Activated CD8-positive, alpha-beta memory T cell treated with anti-CD3 and anti-CD28 coated beads for 36 hours (primary cell): ENCODE results near the gene SLC7A7. TPM values are rescaled to one million over a fixed set of nuclear protein-coding genes. Genes with fewer than 3 reads are reported as not detected.
"Not testable (repeated sequence)": the region's sequence is repeated elsewhere in the genome, so short reads cannot be mapped to it uniquely, and the experiment has no call there.

Experiments
- CTCF ChIA-PET: fragments of 350-600 bp; sonication (Branson Sonifier 250); formaldehyde crosslinking; loops from one replicate; lab custom pipeline; 2021; ENCODE audit warnings: antibody characterized with exemption; lab: Charles Lee
- POLR2A ChIA-PET: fragments of 350-600 bp; sonication (Branson Sonifier 250); formaldehyde crosslinking; loops from one replicate; lab custom pipeline; 2021; ENCODE audit warnings: antibody characterized with exemption; lab: Charles Lee
- total RNA-seq, 2 experiments: library from RNA; stranded (reverse); gene quantifications; one replicate each; pipeline ENCODE4 v1.2.3, GENCODE V29; 2021

Gene SLC7A7
- total RNA-seq, 2 experiments from 2014 or later, result 0.21 to 0.38 TPM

DNA sequence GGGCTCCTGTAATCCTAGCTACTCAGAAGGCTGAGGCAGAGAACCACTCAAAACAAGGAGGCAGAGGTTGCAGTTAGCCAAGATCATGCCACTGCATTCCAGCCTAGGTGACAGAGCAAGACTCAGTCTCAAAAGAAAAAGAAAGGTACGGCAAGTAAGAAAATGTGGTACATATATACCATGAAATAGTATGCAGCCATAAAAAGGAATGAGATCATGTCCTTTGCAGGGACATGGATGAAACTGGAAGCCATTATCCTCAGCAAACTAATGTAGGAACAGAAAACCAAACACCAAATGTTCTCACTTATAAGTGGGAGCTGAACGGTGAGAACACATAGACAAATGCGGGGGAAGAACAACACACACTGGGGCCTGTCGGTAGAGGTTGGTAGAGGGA is 10.0 kb downstream of the SLC7A7 start:
- POLR2A ChIA-PET, result not testable (repeated sequence)
- CTCF ChIA-PET, result interaction anchor here (0.7 kb wide), 2 partner anchors 80 to 686 kb away, joined by 3 read pairs; no protein-coding TSS in a partner anchor

DNA sequence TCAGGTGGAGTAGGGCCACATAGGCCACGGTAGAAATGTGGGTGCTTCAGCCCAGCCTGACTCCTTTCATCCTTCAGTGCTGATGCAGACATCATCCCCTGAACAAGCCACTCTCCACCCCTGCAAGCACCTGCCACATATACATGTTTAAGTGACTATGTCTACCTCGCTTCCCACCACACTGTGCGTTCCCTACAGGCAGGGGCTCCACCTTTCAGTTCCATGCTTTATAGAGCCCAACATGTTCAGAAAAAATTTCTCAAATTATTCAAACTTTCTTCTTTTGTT is 11.6 kb downstream of the SLC7A7 start:
- CTCF ChIA-PET, result no interaction called here
- POLR2A ChIA-PET, result no interaction called here

DNA sequence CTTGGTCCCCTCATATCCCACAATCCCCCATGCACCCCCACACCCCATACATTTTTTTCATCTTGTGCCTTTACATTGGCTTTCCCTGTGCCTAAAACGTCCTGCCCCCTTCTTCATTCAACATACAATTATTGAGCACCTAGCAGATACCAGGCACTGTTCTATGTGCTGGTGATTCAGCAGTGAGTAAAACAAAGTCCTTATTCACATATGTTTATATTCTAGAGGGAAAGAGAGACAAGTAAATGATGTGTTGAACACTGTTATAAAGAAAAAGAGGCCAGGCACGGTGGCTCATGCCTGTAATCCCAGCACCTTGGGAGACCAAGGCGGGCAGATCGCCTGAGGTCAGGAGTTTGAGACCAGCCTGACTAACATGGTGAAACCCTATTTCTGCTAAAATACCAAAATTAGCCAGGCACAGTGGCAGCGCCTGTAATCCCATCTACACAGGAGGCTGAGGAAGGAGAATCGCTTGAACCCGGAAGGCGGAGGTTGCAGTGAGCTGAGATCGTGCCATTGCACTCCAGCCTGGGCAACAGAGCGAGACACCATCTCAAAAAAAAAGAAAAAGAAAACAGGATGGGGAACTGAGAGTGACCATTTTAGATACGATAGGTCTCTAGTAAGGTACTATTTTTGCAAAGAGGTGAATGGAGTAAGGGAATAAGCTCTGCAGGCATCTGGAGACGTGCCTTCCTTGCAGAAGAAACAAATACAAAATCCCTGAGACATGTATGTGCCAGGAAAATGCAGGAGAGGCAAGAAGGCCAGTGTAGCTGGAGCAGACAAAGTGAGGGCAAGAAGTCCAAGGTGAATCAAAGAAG is 12.2 kb downstream of the SLC7A7 start:
- ChIA-PET CTCF (no interaction called here), POLR2A (no interaction called here)

DNA sequence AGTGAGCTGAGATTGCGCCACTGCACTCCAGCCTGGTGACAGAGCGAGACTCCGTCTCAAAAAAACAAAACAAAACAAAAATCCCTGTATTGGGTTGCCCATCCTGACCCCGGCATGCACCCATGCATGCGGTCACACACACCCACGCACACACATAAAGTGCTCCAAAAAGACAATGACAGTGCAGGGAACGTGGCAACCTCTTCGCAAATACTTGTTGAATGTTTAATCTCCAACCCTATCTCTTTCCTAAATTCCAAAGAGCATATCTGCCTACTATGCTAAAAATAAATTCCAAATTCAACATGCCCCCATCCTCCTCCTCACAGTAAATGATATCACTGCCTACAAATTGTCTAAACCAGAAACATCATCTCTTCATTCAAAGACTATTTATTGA is 13.5 kb downstream of the SLC7A7 start:
- ChIA-PET POLR2A (interaction anchor here (0.6 kb wide), 1 partner anchor 13 kb away, joined by 4 read pairs; no protein-coding TSS in a partner anchor), CTCF (no interaction called here)

DNA sequence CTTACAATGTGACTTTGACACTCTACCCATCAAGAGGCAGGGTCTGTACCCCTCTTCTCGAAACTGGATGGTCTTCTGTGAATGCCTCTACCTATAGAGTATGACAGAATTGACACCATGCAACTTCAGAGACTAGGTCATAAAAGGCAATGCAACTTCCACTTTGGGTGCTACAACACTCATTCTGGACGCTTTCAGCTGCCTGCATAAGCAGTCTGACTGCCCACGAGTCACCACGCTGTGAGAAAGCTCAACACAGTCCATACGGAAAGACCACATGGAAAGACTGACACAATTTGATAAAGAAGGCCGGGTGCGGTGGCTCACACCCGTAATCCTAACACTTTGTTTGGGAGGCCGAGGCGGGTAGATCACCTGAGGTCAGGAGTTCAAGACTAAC is 14.9 kb downstream of the SLC7A7 start:
- POLR2A ChIA-PET, result no interaction called here
- CTCF ChIA-PET, result no interaction called here

DNA sequence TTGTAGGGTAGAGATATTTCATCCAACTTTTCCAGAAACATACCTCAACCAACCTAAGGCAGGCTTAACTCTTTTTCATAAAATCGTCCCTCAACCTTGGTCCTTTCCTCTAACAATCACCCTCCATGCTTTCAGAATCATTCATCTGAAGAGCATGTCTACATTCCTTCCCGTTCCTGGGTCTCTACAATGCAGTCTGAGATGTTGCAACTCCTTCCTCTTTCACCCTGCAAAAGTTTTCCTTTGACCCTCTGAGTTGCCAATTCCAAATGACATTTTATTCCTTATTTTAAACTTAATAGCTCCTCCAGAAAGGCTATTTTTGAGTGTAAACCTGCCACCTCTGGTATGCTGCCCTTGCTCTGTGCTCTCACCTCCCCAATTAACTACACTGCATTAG is 16.7 kb downstream of the SLC7A7 start:
- POLR2A ChIA-PET, result no interaction called here
- CTCF ChIA-PET, result no interaction called here

DNA sequence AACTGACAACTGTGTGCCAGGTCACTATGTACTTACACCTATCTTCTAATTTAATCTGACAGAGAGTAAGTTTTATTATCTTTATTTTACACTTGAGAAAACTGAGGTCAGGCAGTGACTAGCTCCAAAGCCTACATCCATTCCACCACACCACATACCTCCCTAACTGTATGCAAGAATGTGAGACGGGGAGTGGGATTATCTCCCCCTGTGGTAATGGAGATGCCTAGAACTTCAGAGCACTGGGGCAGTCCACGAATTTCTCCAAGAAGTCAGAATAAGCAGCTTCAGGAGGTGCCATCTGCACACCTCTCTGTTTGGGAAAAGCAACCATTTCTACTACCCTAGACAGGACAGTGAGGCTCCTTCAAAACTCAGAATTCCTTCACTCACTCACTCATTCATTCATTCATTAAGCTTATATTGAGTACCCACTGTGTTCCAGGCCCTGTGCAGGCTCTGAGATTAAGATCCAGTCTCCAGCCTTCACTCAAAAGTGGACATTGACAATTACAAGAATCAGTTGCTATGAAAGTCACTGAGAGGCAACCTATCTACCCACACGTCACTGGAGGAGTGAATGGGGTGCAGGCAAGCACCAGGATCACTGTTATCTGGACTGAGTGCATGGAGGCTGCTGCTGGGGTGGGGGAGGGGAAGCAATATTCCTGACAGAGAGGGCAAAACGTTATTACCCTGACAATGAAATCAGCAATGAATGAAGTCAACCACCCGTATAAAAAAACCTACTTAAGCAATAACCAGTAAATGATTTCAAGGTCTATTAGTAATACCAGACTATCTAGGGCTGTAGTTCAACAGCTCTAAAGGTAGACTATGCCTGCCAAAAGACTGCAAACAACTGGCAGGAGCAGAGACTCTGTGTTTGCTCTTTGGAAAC is 18.0 kb downstream of the SLC7A7 start:
- POLR2A ChIA-PET, result no interaction called here

DNA sequence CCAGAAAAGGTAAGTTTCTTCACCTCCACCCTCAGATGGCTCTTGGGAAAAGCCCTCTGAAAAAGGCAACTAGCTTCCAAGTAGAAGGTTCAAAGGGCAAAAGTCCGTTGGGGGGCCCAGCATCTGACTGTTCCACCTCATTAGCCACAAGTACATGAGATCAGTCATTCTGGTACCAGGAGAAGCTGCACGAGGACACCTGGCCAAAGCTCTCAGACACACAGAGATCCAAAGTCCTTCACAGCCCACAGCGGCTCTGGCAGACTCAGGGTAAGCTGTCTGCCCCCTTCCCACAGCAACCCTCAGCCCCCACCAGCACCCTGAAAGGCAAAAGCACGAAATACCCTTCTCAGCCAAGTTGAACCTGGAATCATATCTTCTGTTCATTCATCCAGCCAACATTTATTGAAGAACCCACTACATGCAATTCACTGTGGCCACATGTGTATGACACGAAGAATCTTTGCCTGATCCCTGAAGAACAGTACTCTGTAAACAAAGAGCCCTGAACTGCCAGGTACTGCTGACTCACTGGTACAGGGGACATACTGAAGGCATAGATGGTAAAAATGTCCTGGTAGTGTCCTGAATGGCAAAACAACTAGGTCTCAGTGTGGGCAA is 19.0 kb downstream of the SLC7A7 start:
- CTCF ChIA-PET, result no interaction called here
- POLR2A ChIA-PET, result no interaction called here

More for the DNA sequence above, 18.0 kb downstream of the SLC7A7 start:
- CTCF ChIA-PET, result interaction anchor here (1.1 kb wide), 1 partner anchor 29 kb away, joined by 3 read pairs; no protein-coding TSS in a partner anchor

DNA sequence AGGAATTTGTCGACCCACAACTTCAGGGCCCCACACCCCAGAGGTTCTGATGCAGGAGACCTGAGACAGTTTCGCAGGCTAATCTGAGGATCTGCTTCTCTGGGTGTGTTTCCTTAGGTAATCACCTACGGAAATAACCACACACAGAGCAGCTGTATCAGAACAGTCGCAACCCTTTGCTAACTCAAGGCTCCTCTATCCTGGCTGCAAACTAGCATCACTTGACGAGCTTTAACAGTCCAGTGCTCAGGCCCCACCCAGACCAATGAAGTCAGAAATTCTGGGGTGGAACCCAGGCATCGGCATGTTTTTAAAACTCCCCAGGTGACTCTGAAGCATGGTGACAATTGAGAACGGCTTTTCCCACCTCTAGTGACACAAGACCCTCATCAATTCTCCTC is 20.7 kb downstream of the SLC7A7 start:
- CTCF ChIA-PET, result no interaction called here
- POLR2A ChIA-PET, result no interaction called here

DNA sequence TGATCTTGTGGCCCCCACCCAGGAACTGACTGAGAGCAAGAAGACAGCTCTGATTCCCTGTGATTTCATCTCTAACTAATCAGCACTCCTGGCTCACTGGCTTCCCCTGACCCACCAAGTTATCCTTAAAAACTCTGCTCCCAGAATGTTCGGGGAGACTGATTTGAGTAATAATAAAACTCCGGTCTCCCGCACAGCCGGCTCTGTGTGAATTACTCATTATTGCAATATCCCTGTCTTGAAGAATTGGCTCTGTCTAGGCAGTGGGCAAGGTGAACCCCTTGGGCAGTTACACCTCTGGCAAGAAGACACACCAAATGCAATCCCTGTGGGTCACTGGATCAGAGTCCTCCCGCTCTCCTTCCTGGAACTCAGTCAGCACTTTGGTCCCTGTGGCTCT is 21.3 kb downstream of the SLC7A7 start:
- ChIA-PET CTCF (no interaction called here), POLR2A (no interaction called here)

DNA sequence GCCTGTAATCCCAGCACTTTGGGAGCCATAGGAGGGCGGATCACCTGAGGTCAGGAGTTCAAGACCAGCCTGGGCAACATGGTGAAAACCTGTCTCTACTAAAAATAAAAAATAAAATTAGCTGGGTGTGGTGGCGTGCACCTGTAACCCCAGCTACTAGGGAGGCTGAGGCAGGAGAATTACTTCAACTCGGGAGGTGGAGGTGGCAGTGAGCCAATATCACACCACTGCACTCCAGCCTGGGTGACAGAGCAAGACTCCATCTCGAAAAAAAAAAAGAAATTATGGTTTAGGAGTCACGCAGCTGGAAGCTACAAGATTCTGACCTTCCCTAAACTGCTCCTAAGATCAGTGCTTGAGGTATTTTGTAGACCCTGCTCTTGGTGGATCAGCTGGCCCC is 21.7 kb downstream of the SLC7A7 start:
- CTCF ChIA-PET, POLR2A ChIA-PET: not testable (repeated sequence)

DNA sequence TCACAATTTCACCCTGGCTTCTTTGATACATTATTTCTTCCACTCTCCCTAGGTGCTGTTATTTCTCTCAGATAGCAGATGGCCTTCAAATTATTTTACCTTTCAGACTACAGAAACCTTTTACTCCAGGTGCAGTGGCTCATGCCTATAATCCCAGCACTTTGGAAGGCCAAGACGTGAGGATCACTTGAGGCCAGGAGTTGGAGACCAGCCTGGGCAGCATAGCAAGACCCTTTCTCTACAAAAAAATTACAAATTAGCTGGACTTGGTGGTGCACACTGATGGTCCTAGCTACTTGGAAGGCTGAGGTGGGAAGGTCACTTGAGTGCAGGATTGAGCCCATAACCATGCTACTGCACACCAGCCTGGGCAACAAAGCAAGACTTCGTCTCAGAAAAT is 23.1 kb downstream of the SLC7A7 start:
- CTCF ChIA-PET, result no interaction called here
- POLR2A ChIA-PET, result no interaction called here

DNA sequence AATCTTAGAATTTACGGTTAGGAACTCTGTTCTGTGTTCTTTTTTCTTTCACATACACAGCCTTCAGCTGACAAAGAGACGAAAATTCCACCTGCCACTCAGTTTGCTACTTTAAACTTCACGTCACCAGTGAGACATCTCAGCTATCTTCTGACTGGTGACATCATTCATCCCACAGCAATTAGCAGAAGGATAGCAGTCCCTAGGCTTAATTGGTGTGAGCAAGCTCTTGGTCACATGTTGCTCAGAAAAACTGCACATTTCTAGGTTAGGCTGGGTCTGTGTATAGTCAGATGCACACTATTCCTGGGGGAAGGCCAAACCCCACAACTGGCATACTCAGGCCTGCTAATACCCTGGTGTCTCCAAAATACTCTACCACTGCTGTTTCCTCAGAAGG is 23.9 kb downstream of the SLC7A7 start:
- POLR2A ChIA-PET, result no interaction called here
- CTCF ChIA-PET, result no interaction called here

DNA sequence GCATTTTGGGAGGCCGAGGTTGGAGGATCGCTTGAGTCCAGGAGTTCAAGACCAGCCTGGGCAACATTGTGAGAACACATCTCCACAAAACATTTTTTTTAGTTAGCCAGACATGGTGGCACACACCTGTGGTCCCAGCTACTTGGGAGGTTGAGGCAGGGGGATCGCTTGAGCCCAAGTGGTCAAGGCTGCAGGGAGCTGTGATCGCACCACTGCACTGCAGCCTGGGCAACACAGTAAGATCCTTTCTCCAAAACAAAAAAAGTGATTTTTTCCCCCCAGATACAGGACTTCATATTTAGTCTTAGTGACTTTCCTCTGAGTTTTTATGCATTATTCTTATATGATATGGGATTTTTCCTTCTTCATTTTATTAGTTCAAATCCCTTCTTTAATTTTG is 28.6 kb downstream of the SLC7A7 start:
- POLR2A ChIA-PET, result no interaction called here
- CTCF ChIA-PET, result no interaction called here

DNA sequence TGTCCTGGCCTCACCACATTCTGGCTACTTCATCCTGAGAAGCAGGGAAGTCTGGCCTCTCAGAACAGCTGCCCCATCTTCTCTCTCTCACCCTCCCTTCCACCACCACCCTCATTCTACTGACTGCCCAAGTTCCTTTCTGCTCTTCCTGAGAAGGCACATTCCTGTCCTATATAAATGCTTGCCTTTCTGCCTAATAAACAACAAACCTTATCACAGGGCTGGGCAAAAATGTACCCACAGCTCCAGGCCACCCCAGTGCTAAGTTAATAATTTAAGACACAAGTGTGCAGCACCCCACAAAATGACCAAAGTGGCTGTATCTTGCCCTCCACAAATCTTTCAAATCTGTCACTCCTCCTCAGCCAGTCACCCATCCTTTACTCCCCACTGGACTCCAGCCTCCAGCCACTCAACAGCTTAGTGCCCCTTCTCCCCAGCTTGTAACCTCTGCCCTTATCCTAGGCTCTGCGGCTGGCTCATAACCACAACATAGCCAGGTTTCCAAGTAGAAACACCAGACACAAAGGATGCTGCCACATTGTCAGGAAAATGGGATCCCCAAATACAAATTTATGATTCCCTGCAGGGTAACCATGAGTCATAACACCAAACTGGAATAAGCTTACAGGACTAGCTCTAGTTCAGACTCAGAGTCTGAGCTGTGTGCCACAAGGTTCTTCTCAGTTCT is 33.8 kb downstream of the SLC7A7 start:
- ChIA-PET POLR2A (no interaction called here), CTCF (interaction anchor here (0.8 to 1.0 kb wide), 2 partner anchors 38 to 113 kb away, joined by 3 to 4 read pairs; no protein-coding TSS in a partner anchor)

DNA sequence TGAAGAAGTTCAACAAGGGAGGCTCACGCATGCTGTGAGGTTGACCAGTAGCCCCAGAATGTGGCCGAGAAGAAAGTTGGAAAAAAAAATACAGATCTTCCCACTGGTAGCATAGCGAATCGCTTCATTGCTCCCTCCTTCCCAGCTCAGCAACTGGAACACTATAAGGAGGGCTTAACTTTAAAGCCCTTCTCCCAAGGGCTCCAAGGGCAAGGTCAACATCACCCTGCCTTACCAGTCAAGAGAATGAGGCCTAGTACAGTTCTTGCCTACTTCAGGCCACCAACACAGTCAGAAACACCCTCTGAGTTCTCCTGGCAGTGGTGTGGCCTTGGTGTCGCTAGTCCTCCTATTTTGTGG is 34.3 kb downstream of the SLC7A7 start:
- CTCF ChIA-PET, result interaction anchor here (0.8 to 1.0 kb wide), 2 partner anchors 38 to 112 kb away, joined by 3 to 4 read pairs; no protein-coding TSS in a partner anchor
- POLR2A ChIA-PET, result no interaction called here

DNA sequence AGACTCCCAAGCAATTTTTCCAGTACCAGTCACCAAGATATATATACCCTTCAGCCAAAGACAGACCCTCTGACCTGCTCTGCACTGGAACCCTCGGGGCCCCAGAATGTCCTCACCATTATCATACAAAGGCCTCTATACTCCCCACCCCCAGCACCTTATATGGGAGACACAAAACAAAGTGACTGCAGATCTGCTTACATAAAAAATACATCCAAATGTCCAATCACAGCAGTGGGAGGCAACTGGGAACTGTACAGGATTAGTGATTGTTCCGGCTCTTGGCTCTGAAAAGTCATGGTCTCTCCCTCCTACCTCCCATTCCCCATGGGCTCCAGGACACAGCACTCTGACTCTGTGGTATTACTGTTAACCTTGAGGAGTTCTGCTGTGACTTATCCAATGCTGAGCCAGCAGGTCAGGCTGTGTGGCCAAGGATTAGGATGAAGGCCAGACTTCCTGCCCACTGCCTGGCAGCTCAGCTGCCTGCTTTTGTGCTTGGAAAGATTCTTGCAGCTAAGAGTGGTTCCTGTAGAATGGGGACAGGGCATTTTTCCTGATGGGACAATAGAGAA is 35.0 kb downstream of the SLC7A7 start:
- POLR2A ChIA-PET, result no interaction called here

DNA sequence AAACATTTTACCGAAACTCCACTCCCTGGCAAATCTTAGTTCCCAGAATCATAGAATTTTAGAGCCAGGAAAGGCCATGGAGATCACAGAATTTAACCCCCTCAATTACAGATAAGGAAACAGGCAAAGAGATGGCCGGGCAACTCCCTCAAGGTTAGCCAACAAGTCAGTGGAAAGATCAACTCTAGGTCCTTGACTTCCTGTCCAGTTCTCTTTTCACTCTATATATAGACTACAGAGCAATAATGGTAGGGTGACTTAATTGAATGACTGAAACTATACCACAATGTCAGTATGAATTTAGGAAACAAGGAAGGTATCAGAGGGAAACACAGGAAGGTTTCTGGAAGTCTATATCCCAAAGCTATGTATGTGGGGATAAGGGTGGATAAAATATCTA is 37.2 kb downstream of the SLC7A7 start:
- POLR2A ChIA-PET, result no interaction called here
- CTCF ChIA-PET, result interaction anchor here (1.3 kb wide), 1 partner anchor 94 kb away, joined by 4 read pairs; no protein-coding TSS in a partner anchor

More for the DNA sequence above, 35.0 kb downstream of the SLC7A7 start:
- CTCF ChIA-PET, result interaction anchor here (1.0 kb wide), 1 partner anchor 112 kb away, joined by 3 read pairs; no protein-coding TSS in a partner anchor

DNA sequence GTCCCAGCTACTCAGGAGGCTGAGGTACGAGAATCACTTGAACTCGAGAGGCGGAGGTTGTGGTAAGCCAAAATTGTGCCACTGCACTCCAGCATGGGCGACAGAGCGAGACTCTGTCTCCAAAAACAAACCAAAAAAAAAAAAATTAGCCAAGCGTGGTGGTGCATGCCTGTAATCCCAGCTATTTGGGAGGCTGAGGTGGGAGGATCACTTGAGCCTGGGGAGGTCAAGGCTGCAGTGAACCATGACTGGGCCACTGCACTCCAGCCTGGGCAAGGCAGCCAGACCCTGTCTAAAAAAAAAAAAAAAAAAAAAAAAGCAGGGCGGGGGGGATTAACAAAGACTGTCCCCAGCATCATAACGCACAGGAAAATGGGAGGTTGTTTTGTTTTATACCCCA is 38.4 kb downstream of the SLC7A7 start:
- POLR2A ChIA-PET, result not testable (repeated sequence)
- CTCF ChIA-PET, result interaction anchor here (0.9 kb wide), 1 partner anchor 46 kb away, joined by 3 read pairs; no protein-coding TSS in a partner anchor
